TTC549 (cell line): ENCODE measurements around the gene CNTN4.
"Not testable (repeated sequence)": the region's sequence is repeated elsewhere in the genome, so short reads cannot be mapped to it uniquely, and the experiment has no call there.

Source experiments
- FAIRE-seq: peaks from 2 replicates; lab custom pipeline; 2012; peaks lifted over from hg19 to GRCh38; lab: Jason Lieb, UNC

The CNTN4 gene

DNA sequence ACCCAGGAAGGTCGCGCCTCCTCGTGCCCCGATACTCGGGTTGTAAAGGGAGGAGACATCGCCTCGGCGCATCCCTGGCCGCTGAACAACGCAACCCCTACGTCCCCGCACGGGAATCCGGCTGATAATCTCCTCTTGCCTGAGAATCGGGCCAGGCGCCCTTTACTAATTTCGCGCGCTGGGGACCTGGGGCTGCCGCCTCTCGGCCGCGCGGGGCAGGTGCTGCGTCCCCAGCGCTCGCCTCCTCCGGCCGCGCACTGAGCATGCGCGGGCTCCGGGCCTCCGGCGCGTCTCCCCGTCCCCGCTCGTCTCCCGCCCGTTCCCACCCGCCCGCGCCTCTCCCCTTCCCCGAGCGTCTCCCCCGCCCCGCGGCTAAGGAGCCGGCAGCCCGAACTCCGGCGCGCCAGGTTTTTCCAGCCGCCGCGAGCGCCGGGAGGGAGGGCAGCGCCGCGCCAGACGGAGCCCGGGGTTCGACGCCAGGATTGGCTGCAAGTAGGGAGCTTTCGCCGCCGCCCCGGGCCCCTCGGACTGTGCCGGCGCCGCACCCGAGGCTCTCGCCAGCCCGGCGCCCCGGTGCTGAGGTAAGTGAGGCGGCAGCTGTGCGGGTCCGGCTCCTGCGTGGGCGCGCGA is at the start of gene CNTN4:
TSS of gene CNTN4 (plus strand) at position 469 of the 630 bp plus-strand sequence.
- FAIRE-seq: no peak

DNA sequence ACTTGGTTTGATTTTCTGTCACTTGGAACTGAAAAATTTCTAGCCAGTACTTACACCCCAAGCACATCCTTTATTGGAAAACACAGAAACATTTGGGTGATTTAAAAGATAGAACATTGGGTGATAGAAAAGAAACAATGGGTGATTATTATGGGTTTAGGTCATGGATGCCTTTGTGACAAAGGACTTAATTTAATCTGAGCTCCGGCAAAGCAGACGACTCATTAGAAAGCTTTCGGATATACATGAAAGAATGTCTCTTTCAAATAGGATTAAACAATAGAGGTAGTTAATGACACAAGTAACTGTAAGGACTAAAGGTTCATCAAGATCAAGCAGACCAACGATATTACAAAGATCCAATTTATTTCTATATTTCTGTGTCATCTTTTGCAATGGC is 37.3 kb upstream of the CNTN4 start:
- no peak for FAIRE-seq

DNA sequence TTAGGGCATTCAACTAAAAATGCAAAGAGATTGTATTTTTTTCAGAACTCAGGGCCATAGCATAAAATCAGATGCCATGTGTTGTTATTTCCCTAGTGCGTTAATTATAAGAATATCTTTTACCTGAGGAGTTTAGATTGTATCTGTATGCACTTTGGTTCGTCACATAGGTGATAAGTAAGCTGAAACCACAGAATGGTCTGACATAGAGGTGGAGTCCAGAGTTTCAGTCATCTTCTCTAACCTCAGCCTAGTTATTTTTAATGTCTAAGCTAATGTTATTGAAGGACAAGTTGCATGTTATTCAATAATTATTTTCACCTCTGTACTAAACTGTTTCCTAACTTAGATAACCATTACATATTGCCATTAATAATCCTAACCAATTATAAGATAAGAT is 27.1 kb upstream of the CNTN4 start:
- no peak for FAIRE-seq

DNA sequence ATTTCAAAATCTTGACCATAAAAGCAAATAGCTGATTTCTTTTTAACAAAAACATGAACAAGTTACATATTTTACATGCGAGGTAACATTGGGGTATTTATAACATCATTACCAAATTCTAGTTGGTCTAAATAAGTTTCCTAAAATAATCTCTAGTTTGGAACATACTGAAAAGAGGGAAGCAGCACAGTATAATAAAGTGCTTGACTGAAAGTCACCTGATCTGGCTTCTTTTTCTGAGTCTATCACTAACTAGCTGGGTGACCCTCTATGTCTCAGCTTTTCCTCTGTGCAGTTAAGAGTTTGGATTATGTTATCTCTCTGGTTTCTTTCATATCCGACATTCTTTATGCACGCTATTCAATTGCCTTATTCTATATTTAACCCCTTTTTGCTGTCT is 19.8 kb upstream of the CNTN4 start:
- FAIRE-seq: no peak

DNA sequence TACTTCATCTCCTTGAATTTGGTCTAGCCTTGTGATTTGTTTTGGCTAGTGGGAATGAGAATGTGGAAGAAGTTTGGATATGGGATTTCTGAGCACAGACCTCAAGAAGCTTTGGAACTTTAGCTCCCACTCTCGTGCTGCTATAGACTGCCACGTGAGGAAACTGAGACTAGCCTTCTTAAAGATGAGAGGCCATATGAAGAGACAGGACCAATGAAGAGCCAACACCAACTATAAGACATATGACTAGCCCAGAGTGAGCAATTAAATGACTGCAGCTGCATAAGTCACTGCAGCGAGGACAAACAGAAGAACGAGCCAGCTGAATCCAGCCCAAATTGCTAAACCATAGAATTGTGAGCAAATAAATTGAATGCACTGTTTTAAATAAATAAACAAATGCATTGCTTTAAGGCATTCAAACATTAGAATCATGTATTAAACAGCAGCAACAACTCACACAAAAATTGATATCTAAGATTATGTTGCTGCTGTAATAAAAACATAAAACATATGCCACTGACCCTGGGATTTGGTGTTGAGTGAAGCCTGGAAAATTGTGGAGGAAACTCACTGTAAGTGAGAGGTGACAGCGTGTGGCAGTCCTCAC is 15.7 kb upstream of the CNTN4 start:
- no peak for FAIRE-seq

DNA sequence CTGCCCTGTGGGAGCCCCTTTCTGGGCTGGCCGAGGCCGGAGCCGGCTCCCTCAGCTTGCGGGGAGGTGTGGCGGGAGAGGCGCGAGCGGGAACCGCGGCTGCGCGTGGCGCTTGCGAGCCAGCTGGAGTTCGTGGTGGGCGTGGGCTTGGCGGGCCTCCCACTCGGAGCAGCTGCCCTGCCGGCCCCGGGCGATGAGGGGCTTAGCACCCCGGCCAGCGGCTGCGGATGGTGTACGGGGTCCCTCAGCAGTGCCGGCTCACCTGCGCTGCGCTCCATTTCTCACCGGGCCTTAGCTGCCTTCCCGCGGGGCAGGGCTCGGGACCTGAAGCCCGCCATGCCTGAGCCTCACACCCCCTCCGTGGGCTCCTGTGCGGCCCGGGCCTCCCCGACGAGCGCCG is 15.1 kb upstream of the CNTN4 start:
- not testable (repeated sequence) for FAIRE-seq

DNA sequence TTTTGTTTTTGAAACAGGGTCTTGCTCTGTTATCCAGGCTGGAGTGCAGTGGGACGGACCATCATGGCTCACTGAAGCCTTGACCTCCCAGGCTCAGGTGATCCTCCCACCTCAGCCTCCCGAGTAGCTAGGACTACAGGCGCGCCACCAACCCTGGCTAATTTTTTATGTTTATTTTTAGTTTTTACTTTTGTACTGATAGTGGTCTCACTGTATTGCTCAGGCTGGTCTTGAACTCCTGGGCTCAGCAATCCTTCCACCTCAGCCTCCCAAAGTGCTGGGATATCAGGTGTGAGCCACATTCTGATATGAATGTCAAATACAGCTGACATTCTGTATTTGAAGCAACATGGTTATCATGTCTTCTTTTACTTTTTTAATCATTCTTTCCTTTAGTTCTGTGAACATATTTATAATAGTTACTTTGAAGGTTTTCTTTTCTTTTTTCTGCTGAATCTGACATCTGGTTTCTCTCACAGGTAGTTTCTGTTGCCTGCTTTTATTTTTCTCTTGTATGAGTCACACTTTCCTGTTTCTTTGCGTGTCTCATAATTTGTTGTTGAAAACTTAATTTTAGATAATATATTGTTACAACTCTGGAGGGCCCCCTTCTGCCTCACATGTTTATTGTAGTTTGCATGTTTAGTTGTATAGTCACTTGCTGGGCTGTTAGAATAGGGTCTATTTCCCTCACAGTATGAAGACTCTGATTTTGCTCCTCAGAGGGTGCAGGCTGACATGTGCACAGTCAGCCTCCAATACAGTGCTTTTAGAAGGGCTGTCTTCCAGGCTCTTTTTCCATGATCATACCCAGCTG is 8.4 kb upstream of the CNTN4 start:
- FAIRE-seq: no peak

DNA sequence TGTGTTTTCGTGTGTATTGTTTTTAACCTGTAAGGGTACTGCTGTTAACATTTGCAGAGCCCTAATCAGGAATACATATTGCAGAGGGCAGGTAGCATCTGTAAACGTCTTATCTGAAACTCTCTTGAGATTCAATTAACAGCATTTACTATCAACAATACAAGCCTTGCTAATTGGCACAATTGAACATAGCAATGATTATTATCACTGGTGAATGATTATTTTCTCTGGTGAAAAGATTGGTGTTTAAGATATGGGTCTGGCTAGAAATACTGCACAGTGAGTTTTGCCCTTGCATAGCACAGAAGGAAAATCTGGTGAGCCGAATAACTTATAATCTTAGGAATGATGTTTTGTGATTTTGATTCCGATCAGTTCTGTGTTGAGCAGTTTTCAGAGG is 5.9 kb upstream of the CNTN4 start:
- FAIRE-seq: no peak

DNA sequence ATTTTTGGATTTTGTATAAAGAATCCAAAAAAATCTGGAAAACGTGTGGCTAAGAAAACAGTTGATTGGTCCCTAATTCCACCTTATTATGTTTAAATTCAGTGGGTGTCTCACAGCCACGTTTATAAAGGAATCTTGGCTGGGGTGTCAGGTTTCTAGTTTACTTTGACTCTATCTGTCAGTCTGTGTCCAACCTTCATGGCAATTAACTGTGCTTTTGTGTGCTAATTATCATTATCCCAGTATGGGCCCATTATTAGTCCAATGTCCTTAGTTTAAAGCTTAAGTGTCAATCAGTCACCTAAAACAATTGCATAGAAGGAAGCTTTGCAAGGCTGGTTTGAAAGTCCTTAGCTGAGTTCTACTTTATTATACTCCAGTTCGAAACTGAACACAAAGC is 3.7 kb upstream of the CNTN4 start:
- FAIRE-seq: no peak

DNA sequence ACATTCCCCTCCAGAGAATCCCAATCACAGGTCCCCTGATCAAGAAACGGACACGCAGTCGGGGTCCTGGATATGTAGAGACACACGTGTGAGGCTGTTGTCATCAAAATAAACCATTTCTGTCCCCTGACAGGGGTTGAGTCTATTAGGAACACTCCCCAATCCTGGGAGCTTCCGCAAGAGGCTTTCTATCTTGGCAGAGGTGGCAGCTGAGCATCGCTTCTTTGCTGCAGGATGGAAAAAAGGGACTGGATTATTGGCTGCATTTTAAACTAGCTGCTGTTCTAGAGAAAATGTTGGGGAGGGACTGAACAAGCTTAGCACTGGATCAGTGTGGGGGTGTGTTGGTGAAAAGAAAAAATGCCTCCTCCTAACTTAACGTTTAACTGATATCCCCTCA is 2.5 kb upstream of the CNTN4 start:
- FAIRE-seq: no peak

DNA sequence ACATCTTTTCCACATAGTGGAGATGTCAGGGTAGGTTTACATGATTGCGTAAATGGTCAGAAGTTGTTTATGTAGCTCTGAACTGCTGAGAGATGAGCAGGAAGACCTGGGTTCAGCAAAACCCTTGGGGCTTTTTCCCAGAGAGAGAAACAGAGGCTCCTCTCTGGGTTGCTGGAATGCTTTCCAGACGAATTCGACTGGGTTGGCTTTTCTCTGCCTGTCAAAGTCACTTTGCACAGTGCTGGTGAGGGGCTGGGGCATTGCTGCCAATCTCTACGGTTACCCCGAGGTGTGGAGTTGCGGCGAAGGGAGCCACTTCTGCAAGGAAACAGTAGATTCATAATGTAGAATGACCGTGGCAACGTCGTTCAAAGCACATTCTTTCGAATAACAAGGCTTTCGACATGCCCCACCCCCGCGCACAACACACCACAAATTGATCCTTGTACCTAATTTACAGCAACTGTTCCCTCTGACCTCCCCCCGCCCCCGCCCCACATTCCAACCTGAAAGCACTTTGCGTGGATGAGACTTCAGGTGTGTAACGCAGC is 950 bp upstream of the CNTN4 start:
- no peak for FAIRE-seq

DNA sequence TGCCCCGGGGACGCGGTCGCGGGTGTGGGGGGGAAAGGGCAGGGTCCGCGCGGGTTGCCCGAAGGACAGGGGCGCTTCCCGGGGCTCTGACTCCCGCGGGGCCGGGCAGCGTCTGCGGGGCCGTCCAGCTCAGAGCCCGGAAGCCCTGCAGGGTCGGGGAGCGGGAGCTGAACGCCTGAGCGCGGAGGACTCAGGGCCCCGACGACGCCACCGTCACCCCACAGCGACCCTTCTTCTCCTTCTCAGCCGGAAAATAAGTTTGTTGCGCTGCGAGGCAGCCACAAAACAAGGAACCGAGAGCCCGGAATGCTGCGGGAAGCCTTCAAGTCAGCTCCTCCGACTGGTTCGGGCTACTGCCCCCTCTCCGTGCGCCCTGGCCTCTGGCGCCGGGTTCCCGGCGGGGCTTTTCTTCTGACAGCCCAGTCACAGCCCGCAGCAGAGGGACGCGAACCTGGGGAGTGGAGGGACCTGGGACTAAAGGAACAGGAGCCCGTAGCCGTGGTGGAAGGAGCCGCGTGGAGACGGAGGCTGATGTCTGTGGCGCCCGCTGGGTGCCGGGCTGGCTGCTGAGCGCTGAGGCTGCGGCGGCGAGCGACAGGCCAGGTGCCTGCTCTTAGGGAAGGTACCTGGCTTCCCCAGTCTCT is 484 bp downstream of the CNTN4 start:
- no peak for FAIRE-seq

DNA sequence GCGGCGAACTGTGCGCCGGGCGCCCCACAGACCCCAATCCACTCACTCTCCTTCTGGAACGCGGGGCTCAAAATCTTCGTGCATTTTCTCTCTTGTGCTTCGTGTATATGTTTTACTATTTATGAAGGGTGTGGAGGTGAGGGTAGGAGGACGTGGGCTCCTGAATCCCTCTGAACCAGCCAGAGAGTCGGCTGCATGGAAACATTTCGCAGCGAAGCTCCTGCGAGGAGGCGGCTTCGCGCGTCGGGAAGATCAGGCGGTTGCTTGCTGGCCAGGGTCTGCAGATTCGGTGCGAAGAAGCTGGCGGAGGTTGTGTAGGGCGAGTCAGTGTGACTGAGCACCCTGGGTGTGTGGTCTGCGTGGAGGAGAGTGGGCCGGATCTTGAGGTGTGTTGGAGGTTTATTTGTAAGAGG is 1.1 kb downstream of the CNTN4 start:
- no peak for FAIRE-seq

DNA sequence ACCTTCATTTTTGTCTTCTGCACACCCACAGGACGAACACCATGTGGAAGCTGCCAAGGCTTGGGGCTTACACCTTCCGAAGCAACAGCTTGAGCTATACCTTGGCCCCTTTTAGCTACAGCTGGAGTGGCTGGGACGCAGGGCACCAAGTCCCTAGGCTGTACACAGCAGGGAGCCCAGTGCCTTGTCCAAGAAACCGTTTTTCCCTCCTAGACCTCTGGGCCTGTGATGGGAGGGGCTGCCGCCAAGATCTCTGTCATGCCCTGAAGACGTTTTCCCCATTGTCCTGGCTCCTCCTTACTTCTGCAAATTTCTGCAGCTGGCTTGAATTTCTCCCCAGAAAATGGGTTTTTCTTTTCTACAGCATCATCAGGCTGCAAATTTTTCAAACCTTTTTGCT is 7.8 kb downstream of the CNTN4 start:
- FAIRE-seq: no peak

DNA sequence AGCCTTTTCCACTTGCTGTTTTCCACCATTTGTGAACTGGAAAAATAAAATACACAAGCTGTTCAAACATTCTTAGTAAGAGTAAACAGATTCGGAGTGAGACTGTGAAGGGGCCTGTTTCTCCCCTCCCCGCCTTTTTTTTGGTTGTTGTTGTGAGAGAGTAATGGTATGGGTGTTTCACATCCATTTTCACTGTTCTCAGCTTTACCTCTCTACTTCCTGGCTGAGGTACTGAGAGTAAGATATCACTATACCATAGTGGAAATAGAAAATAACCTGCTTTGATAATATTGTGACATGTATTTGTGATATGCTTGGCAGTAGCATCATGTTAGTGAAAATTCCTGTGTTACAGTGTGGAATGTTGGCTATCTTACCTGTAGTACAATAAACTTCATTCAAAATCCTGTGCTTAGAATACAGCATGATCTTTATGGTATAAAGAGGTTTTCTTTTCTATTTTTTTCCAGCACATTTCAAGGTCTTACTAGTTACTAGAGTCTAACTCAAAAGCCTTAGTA is 12.0 kb downstream of the CNTN4 start:
- FAIRE-seq: no peak

DNA sequence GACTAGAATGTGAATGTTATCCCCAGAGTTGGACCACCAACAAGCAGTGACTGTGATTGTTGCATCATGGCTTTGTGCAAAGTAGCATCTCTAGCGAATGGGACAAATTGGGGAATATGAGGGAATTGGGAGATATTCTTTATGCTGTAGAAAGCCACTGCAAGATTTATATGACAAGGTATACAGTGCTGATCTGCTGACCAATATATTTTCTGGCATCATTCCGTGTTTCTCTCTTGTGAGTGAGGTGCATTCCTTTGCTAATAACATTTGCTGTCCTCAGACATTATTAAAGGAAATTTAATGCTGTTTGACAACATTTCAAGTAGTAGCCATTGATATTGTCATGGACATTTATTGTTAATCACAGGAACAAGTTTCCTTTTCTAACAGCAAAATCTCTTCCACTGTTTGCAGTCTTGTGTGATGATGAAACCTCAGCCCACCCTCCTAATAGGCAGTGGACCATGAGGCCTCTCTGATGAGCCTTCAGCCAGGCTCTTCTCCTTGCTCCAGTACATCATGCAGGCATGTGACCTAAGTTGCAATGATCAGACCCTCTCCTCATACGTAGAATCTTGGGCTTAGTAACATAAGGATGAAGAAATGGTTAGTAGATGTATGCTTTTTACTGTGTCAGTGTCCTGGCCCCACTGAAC is 16.1 kb downstream of the CNTN4 start:
- no peak for FAIRE-seq

DNA sequence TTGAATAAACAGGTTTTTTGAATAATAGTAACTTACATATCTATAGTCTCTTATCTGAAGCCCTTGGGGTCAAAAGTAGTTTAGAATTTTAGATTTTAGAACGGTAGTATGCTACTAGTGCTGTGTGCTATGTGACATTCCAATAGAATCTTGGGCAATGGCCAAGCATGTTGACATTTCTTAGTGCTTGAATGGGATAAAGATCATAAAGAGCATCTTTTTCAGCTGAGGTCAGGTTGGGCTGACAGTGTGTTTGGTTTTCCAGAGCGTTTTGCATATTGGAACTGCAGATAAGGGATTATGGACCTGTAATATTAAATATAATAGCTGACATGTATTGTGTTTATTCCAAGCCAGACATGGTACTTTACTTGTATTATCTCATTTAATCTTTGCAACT is 32.1 kb downstream of the CNTN4 start:
- FAIRE-seq: no peak

DNA sequence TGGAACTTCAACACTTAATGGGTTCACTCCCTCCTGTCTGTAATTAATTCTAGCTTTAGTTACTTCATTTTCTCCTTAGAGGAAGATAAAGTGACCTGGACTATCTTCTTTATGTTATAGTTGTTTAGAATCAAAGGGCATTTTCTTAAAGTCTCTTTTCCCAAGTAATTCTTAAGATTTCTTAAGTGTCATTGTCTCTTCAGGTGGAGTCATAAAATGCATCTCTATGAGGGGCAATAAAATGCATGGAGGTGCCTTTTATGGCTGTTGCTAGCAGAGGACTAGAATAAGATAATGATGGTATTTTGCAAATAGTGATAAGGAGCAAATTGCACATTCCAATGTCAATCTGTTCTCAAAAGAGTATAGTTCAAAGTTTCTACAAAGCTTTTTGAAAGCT is 34.5 kb downstream of the CNTN4 start:
- FAIRE-seq: no peak

DNA sequence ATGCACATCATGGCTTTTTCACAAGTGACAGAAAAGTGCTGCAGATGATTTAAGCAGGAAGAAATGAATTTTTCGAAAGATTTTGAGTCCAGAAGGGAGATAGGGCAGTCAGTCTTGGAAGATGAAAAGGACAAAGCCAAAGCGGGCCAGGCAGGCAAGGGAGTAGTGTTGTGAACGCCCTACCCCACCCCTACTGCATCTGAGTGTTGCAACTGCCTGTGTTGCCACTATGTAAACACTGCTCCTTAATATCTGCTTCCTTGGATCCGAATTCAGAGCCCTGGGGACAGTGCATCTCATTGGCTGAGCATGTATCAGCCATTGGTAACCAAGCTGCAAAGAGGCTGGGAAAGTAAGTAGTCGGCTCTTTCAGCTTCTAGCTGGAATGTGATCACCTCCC is 39.0 kb downstream of the CNTN4 start:
- no peak for FAIRE-seq

DNA sequence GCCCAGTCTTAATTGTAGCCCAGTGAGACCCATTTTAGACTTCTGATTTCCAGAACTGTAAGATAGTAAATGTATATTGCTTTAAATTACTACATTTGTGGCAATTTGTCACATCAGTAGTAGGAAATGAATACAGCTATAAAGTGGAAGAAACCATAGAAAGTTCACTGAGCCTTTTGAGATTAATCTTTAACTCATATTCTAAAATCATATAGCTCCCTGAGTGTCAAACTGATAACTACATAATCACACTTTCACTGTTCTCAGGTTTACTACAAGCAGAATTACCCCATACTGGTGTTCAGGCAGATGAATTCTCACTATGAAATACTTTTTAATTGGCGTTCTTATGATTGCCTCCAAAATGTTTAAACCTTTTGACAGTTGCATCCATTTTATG is 42.8 kb downstream of the CNTN4 start:
- FAIRE-seq: no peak

DNA sequence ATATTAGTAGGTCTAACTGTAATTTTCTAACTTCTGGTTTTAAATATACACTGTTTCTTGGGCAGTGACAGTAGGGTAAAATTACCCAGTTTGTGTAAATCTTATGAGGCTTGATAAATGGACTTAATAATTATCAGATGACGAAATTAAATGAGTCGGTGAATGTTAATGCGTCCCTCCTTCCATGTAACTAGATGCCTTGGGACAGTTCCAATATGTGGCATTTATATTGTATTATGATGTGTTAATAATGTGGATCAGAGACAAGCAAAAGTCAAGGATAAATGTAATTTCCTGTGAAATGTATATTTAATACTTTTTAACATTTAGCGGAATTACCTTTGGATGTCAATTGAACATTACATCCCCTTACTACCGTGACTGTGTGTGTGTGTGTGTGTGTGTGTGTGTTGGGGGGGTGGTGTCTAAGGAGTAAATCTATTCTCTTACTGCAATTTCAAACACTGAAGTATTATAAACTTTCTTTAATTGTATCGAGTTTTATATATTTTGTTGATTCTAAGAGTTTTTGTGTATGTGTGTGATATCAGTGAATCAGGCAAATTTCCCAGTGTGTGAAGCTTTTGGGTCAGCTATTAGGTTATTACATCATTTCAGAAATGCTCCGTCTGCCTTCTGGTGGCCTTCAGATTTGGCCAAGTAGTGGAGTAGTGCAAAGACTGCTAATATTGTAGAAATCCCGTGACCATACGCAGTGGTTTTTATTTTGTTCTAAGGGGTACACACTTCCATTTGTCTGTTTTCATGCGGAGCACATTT is 50.1 kb downstream of the CNTN4 start:
- no peak for FAIRE-seq
